Stimulated activated naive B cell treated with anti-CD40 and anti-IgM and Interleukin-4, amounts not matched to agents 10 μg/mL and 1 μg/mL and 100 μg/mL, for 72 hours (primary cell): ENCODE results near the gene PKM.

Experiments
- ATAC-seq, 2 donors: fragments of 150-1000 bp; cut with Tn5 transposase; replicated peaks; 2 replicates each; pipeline ENCODE4 v1.10.0; 2021; ENCODE audit warnings: moderate library complexity in 1 of 2
- DNase-seq: peaks from one replicate; pipeline ENCODE4 v3.0.0; 2021
- H3K27ac Mint-ChIP-seq: one replicate; pipeline ENCODE4 v1.8.0; 2022; ENCODE audit warnings: mild to moderate bottlenecking, mixed read lengths
- H3K27me3 Mint-ChIP-seq, 2 donors: one replicate each; pipeline ENCODE4 v1.8.0; 2022; ENCODE audit warnings: mixed read lengths in 2 of 2
- H3K36me3 Mint-ChIP-seq, 2 donors: one replicate each; pipeline ENCODE4 v1.8.0; 2022; ENCODE audit warnings: mixed read lengths in 2 of 2, mild to moderate bottlenecking in 1 of 2
- H3K4me1 Mint-ChIP-seq, 2 donors: one replicate each; pipeline ENCODE4 v1.8.0; 2022; ENCODE audit warnings: mixed read lengths in 2 of 2, mild to moderate bottlenecking in 1 of 2
- H3K4me3 Mint-ChIP-seq, 2 donors: one replicate each; pipeline ENCODE4 v1.8.0; 2022; ENCODE audit warnings: mild to moderate bottlenecking in 2 of 2, mixed read lengths in 2 of 2, moderate library complexity in 1 of 2
- H3K9me3 Mint-ChIP-seq, 2 donors: one replicate each; pipeline ENCODE4 v1.8.0; 2022; ENCODE audit warnings: mixed read lengths in 2 of 2, mild to moderate bottlenecking in 1 of 2

The PKM gene

GRCh38 chr15:72248514-72248913 lies 17.5 kb upstream of the PKM start:
- H3K36me3 Mint-ChIP-seq, result peaks cover 43 to 60% of the 10 kb centered on the region in 2 donors
- ATAC-seq (no peak), DNase-seq (no peak)
- no peaks in the 10 kb centered on the region for H3K9me3 Mint-ChIP-seq
- no peak overlapping the region for H3K4me3 Mint-ChIP-seq
- no peaks in the 10 kb centered on the region for H3K27me3 Mint-ChIP-seq
- H3K27ac Mint-ChIP-seq, result no peak overlapping the region
- peaks cover 0 to 2% of the 10 kb centered on the region in 2 donors for H3K4me1 Mint-ChIP-seq

GRCh38 chr15:72242775-72243370 lies 11.9 kb upstream of the PKM start:
- H3K36me3 Mint-ChIP-seq, result peaks cover 38 to 46% of the 10 kb centered on the region in 2 donors
- H3K4me1 Mint-ChIP-seq, result peaks cover 1 to 3% of the 10 kb centered on the region in 2 donors
- no peak overlapping the region for H3K27ac Mint-ChIP-seq
- no peak for DNase-seq
- ATAC-seq, result no peak
- H3K9me3 Mint-ChIP-seq, result no peaks in the 10 kb centered on the region
- H3K27me3 Mint-ChIP-seq, result no peaks in the 10 kb centered on the region
- H3K4me3 Mint-ChIP-seq, result no peak overlapping the region

- Mint-ChIP-seq H3K36me3 (peaks cover 28 to 32% of the 10 kb centered on the region in 2 donors), H3K27me3 (no peaks in the 10 kb centered on the region), H3K27ac (no peak overlapping the region), H3K4me1 (peaks cover 8 to 20% of the 10 kb centered on the region in 2 donors), H3K9me3 (no peaks in the 10 kb centered on the region), H3K4me3 (no peak overlapping the region)
- DNase-seq, result no peak
- no peak for ATAC-seq
These were observed 8.7 kb upstream of the PKM start for GRCh38 chr15:72239652-72240051.

- ATAC-seq (no peak), DNase-seq (no peak)
- Mint-ChIP-seq H3K4me3 (no peak overlapping the region), H3K27ac (no peak overlapping the region), H3K9me3 (no peaks in the 10 kb centered on the region), H3K4me1 (peaks cover 11 to 22% of the 10 kb centered on the region in 2 donors), H3K36me3 (peaks cover 21 to 22% of the 10 kb centered on the region in 2 donors), H3K27me3 (no peaks in the 10 kb centered on the region)
These were observed 7.6 kb upstream of the PKM start for GRCh38 chr15:72238586-72238985.

- no peak for DNase-seq
- H3K4me3 Mint-ChIP-seq, result no peak overlapping the region
These were observed 6.8 kb upstream of the PKM start for GRCh38 chr15:72237853-72238224.

GRCh38 chr15:72237029-72237852 lies 6.3 kb upstream of the PKM start:
- DNase-seq, result peak; percentile 39
- H3K36me3 Mint-ChIP-seq, result peaks cover 14 to 15% of the 10 kb centered on the region in 2 donors
- peak; percentile 91 to 94 for ATAC-seq
- peak overlapping the region; percentile 90 for H3K27ac Mint-ChIP-seq
- no peaks in the 10 kb centered on the region for H3K27me3 Mint-ChIP-seq
- no peaks in the 10 kb centered on the region for H3K9me3 Mint-ChIP-seq
- peaks cover 11 to 29% of the 10 kb centered on the region in 2 donors for H3K4me1 Mint-ChIP-seq
- H3K4me3 Mint-ChIP-seq, result peak overlapping the region; percentile 46 to 64

More at GRCh38 chr15:72237853-72238224, 6.8 kb upstream of the PKM start:
- Mint-ChIP-seq H3K27ac (no peak overlapping the region), H3K4me1 (peaks cover 11 to 24% of the 10 kb centered on the region in 2 donors), H3K36me3 (peaks cover 18 to 21% of the 10 kb centered on the region in 2 donors), H3K9me3 (no peaks in the 10 kb centered on the region), H3K27me3 (no peaks in the 10 kb centered on the region)
- peak; percentile 12 to 30 for ATAC-seq

GRCh38 chr15:72236381-72237003 lies 5.5 kb upstream of the PKM start:
- Mint-ChIP-seq H3K36me3 (peaks cover 7 to 11% of the 10 kb centered on the region in 2 donors), H3K27me3 (no peaks in the 10 kb centered on the region), H3K27ac (no peak overlapping the region), H3K4me1 (peaks cover 11 to 37% of the 10 kb centered on the region in 2 donors), H3K9me3 (no peaks in the 10 kb centered on the region), H3K4me3 (peak overlapping the region; percentile 46 to 64)
- ATAC-seq, result no peak
- DNase-seq, result no peak

- H3K4me1 Mint-ChIP-seq, result peaks cover 13 to 39% of the 10 kb centered on the region in 2 donors
- no peak overlapping the region for H3K4me3 Mint-ChIP-seq
- no peak for ATAC-seq
- no peaks in the 10 kb centered on the region for H3K9me3 Mint-ChIP-seq
- no peaks in the 10 kb centered on the region for H3K27me3 Mint-ChIP-seq
- no peak for DNase-seq
- H3K27ac Mint-ChIP-seq, result no peak overlapping the region
- H3K36me3 Mint-ChIP-seq, result peaks cover 3 to 5% of the 10 kb centered on the region in 2 donors
These were observed 4.3 kb upstream of the PKM start for GRCh38 chr15:72235298-72235697.

GRCh38 chr15:72233769-72234168 lies 2.8 kb upstream of the PKM start:
- Mint-ChIP-seq H3K4me3 (no peak overlapping the region), H3K27ac (peak overlapping the region; percentile 1), H3K36me3 (peaks cover 11 to 16% of the 10 kb centered on the region in 2 donors), H3K27me3 (no peaks in the 10 kb centered on the region), H3K9me3 (no peaks in the 10 kb centered on the region), H3K4me1 (peaks cover 13 to 50% of the 10 kb centered on the region in 2 donors)
- no peak for ATAC-seq
- no peak for DNase-seq

GRCh38 chr15:72231833-72232478 lies 966 bp upstream of the PKM start:
- peaks cover 14 to 54% of the 10 kb centered on the region in 2 donors for H3K4me1 Mint-ChIP-seq
- no peak for DNase-seq
- no peaks in the 10 kb centered on the region for H3K27me3 Mint-ChIP-seq
- peaks cover 23 to 28% of the 10 kb centered on the region in 2 donors for H3K36me3 Mint-ChIP-seq
- H3K27ac Mint-ChIP-seq, result peak overlapping the region; percentile 98
- ATAC-seq, result no peak
- H3K4me3 Mint-ChIP-seq, result peak overlapping the region; percentile 94 to 95
- no peaks in the 10 kb centered on the region for H3K9me3 Mint-ChIP-seq

- no peaks in the 10 kb centered on the region for H3K27me3 Mint-ChIP-seq
- H3K4me1 Mint-ChIP-seq, result peaks cover 21 to 57% of the 10 kb centered on the region in 2 donors
- DNase-seq, result peak; percentile 86
- H3K4me3 Mint-ChIP-seq, result peak overlapping the region; percentile 94 to 95
- H3K36me3 Mint-ChIP-seq, result peaks cover 33 to 41% of the 10 kb centered on the region in 2 donors
- H3K9me3 Mint-ChIP-seq, result no peaks in the 10 kb centered on the region
- H3K27ac Mint-ChIP-seq, result peak overlapping the region; percentile 98
- peak; percentile 5 to 10 for ATAC-seq
These were observed 559 bp downstream of the PKM start for GRCh38 chr15:72230197-72231065.

GRCh38 chr15:72229947-72230196 lies 1.1 kb downstream of the PKM start:
- peaks cover 23 to 60% of the 10 kb centered on the region in 2 donors for H3K4me1 Mint-ChIP-seq
- peaks cover 35 to 44% of the 10 kb centered on the region in 2 donors for H3K36me3 Mint-ChIP-seq
- peak overlapping the region; percentile 94 to 97 for H3K4me3 Mint-ChIP-seq
- DNase-seq (peak; percentile 11), ATAC-seq (no peak)
- H3K27me3 Mint-ChIP-seq, result no peaks in the 10 kb centered on the region
- H3K27ac Mint-ChIP-seq, result peak overlapping the region; percentile 100
- no peaks in the 10 kb centered on the region for H3K9me3 Mint-ChIP-seq

- no peaks in the 10 kb centered on the region for H3K9me3 Mint-ChIP-seq
- no peaks in the 10 kb centered on the region for H3K27me3 Mint-ChIP-seq
- DNase-seq (peak; percentile 36), ATAC-seq (peak in 1 of 2 donors; percentile 1)
- H3K4me3 Mint-ChIP-seq, result peak overlapping the region; percentile 94 to 97
- H3K4me1 Mint-ChIP-seq, result peaks cover 24 to 61% of the 10 kb centered on the region in 2 donors
- H3K36me3 Mint-ChIP-seq, result peaks cover 36 to 46% of the 10 kb centered on the region in 2 donors
- H3K27ac Mint-ChIP-seq, result peak overlapping the region; percentile 100
These were observed 1.7 kb downstream of the PKM start for GRCh38 chr15:72229076-72229946.
